ENCODE results near the gene PBX1.

PBX1 gene

DNA sequence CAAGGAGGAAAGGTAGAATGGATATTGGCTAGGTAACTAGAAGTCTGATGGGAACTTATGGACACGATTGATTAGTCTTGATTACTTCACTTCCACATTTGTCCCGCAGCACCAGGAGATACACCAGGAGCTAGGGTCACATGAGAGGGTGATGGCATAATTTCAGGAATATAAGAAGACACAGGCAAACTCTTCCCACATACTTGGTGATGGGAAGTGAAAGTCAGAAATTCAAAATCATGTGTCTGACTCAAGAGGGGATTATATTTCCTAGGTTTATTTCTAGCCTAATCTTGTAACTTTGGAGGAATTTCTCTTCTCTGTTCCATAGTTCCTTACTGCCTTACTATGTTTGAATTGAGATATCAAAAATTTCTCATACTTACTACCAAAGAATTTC is 185.0 kb downstream of the PBX1 start:
- FAIRE-seq: no peak
- no peak for DNase-seq (ENCODE audit: insufficient read length, low spot score)

DNA sequence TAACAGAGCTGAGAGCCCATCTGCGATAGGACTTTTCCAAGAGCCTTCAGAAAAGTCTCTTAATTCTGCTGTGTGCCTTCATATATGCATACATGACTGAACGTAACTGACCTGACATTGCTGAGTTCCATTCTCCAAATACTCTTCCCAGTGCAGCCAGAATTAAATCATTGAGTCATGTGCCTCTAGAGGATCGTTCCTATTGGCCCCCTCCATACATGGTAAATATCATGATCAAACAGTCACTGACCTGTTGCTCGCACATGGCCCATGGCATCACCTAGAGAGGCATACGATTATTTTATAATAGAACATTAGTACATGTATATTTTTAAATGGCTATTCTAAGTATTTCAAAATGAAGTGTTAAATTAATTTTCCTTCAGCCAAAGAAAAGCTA is 186.8 kb downstream of the PBX1 start:
- FAIRE-seq: no peak
- DNase-seq (ENCODE audit: insufficient read length, low spot score): no peak

DNA sequence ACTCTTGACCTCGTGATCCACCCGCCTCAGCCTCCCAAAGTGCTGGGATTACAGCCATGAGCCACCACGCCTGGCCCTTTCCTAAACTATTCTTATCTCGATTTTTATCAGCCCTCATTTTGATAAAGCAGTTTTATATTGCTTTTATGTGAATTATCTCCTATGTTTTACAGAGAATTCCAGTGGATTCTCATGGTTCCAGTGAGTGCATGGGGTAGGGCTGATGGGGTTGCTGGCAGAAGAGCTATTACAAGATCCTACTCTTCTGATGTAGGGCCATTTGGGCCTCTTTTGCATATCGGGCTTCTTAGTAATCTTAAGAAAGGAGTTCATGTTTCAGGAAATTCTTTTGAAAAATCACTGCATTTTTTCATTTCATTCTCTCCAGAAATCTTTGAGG is 187.6 kb downstream of the PBX1 start:
- no peak for DNase-seq (ENCODE audit: insufficient read length, low spot score)
- FAIRE-seq: no peak

DNA sequence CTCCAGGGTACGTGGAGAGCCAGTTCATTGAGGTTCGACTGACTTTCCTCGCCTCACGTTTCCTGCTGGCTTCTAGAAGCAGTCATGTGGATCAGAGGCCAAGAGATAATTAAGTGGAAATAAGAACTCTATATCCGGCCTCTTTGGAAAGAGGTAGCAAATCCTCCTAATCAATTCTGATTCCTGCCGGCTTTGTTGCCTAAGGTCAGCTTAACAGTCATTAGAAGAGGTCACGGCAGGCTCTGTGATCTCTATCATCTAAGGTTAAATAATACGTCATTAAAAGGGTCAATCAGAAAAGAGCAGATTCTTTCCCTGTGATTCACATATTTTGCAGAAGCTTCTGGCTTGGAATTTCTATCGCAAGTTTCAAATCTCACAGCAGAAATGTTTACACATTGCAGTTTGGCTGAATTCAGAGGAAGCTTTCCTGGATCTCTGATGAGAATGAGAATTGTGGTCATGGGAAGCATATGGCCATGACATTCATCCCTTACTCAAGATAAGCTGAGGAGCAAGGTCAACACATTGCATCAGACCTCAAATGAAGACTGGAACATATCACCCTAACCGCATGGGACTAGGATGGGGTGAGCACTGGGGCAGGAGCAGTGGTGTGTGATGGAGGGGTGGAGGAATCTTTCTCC is 189.4 kb downstream of the PBX1 start:
- FAIRE-seq (no peak), DNase-seq (ENCODE audit: insufficient read length, low spot score) (no peak)

DNA sequence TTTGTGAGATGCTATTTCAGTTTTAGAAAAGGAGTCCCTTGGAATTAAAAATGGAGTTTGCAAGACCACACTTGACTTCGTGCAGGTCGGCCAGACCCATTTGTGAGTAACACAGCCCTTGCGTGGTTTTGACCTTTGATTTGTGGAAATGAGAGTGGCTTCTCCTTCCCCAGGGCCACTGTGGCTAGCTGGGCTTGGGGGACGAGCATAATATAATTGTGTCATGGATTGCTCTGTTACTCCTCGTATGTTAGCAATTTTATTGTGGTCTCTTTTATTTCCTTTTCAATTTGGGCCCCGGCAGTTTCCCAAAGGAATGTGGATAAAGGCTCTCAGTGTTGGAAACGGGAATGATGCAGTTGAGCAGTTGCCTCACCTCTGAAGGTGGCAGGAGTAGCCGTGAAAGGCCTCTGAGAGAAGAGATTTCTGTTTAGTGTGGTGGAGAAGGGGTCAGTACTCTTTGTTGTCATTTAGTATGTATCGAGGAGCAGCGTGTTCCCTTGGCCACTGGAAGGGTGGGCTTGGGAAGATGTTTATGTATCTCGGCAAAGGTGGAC is 194.6 kb downstream of the PBX1 start:
- FAIRE-seq (no peak), DNase-seq (ENCODE audit: insufficient read length, low spot score) (no peak)

DNA sequence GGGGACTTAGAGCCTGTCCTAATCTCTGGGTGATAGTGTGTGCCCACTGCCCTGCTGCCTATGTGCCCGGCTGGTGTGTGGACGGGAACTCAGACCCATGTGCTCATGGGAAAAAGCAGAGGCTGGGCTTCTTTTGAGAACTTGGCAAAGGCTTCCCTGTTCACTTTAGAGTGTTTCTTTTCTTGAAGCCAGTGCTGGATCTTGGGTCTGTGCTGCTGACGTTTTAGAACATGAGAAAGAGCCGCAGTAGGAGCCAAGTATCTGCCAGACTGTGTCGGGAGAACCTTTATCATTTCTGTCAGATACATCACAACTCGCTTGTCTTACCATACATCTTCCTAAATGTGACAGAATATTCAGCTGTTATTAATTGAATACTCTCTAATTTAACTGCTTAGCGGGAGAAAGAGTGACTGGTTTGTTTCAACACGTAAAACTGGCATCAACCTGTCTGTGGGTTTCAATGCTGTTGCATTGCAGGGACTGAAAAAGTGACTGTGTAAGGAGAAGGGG is 195.2 kb downstream of the PBX1 start:
- DNase-seq (ENCODE audit: insufficient read length, low spot score) (no peak), FAIRE-seq (no peak)

DNA sequence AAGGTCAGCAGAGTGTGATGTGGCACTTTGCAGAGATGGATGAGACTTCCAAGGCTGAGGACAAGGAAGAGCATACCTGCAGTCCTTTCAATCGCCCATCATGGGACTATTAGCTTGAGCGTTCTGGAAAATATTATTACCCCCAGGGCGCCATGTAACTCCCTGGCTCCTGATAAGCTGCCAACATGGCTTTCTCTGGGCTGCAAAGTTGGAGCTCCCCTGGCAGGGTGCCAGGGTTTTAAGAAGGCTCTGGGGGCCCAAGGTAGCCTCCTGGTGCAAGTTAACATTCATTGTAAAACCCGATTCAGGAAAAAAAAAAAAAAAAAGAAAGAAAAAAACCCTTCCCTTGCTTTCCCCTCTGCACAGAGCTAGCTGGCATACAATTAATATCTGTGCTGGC is 196.7 kb downstream of the PBX1 start:
- FAIRE-seq: no peak
- no peak for DNase-seq (ENCODE audit: insufficient read length, low spot score)

DNA sequence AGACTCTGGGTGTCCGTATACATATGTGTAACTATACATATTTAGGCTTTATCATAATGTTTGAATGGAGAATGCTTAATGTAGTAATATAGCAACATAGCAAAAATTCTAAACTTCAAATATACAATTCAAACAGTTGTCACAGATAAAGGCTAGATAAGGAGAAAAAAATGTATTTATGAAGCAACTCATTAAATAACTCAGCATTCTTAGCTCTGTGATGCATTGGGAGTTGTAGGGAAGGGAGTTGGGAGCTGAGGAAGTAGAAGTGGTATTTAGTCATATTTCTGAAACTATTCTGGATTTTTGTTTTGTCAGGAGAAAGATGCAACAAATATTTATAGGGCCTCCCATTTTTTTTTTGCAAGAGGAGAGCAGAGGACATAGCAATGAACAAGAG is 197.8 kb downstream of the PBX1 start:
- FAIRE-seq (no peak), DNase-seq (ENCODE audit: insufficient read length, low spot score) (no peak)

DNA sequence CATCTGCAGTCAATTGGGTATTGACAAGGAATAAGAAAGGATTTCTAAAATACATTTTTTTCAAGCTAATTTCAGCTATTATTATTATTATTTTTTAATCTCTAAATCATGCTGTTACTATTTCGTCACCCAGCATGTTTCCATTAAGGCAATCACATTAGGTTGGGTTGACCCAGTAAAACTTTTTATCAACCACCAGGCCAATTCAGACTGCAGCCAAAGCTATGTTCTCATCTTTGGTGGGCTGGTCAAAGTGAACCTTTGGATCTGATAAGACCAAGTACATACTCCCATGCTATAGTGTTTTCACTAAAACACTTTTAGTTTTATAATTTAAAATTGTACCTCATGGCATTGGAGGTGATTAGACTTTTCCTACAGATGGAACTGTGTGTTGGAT is 198.6 kb downstream of the PBX1 start:
- no peak for FAIRE-seq
- DNase-seq (ENCODE audit: insufficient read length, low spot score): no peak

DNA sequence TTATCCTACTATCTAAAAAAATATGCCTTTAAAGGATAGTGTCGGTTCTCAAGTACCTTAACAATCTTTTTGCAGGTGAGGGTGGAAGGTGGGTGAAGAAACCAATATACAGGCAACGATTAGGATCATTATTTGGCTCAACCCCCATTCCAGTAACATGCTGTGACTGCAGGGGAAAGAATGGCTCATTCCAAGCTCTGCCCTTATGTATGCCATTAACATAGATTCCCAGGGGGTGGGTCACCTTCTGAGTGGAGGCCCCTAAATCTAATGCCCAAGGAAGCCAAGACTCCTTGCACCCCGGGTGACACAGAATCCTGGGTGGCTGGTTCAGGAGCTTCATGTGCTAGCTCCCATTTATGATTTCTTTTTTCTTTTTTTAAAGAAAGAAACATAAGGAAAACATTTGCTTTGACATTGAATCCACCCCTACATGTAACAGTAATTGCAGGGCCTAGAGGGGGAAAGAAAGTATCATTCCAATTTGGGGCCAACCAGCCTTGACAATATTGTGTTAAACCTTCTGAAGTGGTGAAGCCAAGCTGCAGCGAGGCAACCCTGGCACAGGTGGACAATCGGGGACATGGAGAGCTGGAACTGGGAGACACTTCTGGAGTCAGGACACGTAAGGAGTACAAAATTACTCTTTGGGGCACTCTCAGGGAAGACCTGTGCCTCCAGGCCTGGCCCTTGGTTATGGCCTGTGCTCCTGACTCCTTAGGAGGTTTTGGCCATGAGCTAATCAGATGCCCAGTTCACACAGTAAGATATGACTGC is 200.3 kb downstream of the PBX1 start:
- DNase-seq (ENCODE audit: insufficient read length, low spot score) (no peak), FAIRE-seq (no peak)

DNA sequence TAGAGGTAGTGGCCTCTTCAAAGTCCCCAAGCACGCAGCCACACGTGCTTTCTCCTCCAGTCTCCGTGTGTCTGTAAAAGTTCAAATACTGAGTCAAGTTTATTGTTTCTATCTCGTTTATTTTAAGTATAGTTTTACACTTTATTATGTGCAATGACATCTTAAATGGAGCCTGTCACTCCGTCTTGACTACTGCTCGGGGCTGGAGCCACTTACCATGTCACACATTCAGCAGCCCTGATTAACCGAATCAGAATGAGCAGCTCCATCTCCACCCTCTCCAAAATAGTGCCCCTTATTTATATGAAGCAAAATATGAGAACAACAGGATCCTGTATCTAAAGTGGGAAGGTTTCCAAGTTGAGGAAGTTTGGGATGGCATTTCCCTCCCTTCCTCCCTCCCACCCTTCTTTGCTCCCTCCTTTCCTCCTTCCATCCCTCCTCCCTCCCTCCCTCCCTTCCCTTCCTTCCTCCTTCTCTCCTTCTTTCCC is 201.0 kb downstream of the PBX1 start:
- FAIRE-seq: no peak
- no peak for DNase-seq (ENCODE audit: insufficient read length, low spot score)

DNA sequence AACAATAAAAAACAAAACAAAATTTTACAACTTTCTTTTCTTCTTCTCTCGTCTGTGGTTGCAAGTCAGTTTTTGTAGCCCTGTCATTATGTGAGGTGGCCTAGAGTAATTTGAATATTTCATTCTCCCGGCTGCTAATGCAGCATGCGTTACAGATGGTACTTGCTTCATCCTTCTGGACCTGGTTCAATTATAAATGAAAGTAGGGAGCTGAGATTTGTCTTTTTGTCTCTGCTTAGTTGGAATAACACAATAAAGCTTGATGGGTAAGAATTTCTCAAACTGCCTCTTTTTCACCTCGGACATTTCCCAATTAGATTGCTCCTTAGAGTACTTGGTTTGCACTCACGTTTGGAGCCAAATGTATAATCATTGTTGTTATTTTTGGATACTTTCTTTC is 201.6 kb downstream of the PBX1 start:
- no peak for FAIRE-seq
- no peak for DNase-seq (ENCODE audit: insufficient read length, low spot score)

DNA sequence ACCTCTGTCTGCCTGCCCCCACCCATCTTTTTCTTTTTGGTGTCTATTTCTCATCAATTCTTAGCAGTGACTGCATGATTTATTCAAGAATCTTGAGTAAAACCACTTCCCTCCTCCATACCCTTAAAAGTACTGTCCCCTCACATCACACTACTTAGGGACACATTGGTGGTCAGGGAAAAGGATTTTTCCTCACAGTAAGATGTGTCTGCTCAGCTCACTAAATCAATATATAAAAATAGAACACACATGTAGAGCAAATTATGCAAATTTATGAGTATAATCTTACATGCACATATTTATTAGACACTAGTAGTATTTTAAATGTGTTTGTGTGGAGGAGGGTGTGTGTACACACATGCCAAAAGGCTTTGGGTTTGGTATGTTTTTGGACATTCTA is 202.0 kb downstream of the PBX1 start:
- FAIRE-seq: no peak

DNA sequence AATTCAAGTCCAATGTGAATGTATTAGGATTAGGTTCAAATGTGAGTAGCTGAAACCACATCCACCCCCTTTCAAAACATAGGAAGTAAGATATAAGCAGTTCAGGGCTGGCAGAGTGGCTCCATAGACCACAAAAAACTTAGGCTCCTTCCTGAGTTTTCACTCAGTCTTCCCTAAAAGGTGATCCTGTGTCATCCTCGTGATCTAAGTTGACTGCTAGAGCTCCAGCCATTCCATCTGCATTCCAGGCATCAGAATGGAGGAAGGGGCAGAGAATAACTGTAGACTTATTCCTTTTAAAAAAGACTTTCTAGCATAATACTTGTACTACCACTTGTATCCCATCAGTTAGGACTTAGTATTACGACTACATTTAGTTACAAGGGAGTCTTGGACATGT is 204.1 kb downstream of the PBX1 start:
- FAIRE-seq (no peak), DNase-seq (ENCODE audit: insufficient read length, low spot score) (no peak)

More for the DNA sequence above, 202.0 kb downstream of the PBX1 start:
- no peak for DNase-seq (ENCODE audit: insufficient read length, low spot score)

DNA sequence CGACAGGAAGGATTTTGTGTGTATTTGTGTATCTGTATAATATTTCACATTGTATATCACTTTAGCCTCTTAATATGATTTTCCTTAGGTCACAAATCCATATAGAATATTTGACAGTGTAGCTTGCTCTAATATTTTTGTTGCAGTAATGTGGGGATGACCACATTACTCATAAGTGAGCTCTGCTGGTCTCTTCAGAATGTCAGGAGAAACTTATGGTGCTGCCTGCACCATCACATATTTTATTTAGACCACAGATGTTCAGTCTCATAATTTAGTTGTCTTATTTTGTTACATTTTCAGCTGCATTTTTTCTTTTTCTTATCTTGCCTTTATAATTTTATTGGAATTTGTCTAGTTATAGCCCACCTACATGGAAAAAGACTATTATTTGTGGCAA is 205.3 kb downstream of the PBX1 start:
- DNase-seq (ENCODE audit: insufficient read length, low spot score): no peak
- no peak for FAIRE-seq

DNA sequence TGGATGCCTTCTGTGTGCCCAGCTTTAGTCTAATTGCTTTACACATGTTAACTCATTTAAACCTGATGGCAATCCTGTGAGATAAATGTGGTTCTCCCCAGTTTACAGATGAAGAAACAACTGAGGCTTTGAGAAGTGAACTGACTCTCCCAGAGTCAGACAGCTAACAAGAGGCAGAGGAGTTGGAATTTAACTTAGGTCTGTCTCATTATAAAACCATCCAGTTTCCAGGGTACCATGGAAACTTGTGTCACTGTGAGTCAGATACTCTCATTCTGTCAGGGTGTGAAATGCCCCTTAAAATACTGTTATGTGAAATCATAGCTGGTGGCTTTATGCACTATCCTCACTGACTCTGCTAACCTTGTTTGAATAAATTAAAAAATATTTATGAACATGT is 206.6 kb downstream of the PBX1 start:
- no peak for DNase-seq (ENCODE audit: insufficient read length, low spot score)
- no peak for FAIRE-seq

DNA sequence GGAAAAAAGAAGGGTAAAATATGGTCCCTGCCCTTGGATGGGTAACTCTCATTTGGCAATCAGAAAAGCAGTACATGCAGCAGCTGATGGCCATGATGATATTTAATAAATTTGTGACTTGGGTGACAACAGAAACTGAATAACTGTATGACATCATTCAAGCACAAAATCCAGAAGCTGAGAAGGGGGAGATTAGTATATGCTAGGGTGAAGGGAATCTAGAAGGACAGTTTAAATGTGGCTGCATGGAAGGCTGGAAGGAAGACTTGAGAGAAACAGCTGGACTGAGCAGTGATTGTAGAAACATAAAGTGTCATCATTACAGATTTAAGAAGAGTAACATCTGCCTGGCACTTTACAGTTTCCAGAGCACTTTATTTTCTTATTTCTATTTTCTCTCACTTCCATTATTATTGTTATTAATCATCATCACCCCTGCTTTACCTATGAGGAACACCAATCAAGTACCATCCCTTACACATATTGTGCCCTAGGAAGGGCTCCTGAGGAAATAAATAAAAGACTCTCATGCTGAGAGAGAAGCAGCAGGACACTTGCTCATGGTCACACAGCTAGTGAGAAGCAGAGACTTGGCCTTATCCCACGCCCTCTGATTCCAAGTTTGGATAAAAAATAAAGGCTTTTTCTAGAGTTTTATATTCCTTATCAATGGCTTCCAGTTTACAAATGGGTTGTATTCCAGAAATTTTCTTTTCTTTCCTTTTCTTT is 207.2 kb downstream of the PBX1 start:
- DNase-seq (ENCODE audit: insufficient read length, low spot score) (no peak), FAIRE-seq (no peak)

DNA sequence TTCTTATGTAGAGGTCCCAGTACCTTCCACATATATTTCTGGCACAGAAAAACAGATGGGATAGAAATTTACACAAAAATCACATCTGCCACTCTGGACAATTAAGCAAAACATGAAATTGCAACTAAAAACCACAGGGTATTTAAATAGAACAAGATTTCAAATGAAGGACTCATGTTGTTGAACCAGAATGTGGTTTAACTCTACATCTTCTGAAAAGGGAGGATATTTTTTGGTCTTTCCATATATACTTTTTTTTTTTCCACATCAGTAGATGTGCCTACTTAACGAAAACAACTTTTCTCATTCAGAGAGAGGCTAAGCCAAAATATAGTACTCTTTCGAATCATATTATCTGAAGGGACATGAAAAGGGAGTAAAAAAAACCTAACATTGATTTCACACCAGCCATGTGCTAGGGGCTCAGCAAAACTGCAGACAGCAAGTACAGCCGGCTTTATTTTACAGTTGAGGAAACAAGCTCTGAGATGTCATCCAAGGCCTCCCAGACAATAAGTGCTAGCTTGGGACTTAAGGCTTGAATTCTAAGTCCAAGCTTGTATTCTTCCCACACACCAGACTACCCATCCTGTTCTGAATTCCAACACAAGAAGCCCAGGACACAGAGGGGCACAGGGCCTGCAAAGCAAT is 208.9 kb downstream of the PBX1 start:
- DNase-seq (ENCODE audit: insufficient read length, low spot score) (no peak), FAIRE-seq (no peak)

DNA sequence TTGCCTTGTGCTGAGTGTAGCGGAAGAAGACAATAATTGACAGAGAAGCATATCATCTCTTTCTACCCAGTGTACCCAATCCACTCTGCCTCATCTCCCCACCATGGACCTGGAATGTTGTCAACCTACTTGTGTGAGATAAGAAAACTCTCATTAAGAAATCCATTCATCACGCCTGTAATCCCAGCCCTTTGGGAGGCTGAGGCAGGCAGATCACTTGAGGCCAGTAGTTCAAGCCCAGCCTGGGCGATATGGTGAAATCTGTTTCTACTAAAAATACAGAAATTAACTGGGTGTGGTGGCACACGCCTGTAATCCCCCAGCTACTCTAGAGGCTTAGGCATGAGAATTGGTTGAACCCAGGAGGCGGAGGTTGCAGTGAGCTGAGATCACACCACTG is 209.6 kb downstream of the PBX1 start:
- DNase-seq (ENCODE audit: insufficient read length, low spot score) (no peak), FAIRE-seq (no peak)

DNA sequence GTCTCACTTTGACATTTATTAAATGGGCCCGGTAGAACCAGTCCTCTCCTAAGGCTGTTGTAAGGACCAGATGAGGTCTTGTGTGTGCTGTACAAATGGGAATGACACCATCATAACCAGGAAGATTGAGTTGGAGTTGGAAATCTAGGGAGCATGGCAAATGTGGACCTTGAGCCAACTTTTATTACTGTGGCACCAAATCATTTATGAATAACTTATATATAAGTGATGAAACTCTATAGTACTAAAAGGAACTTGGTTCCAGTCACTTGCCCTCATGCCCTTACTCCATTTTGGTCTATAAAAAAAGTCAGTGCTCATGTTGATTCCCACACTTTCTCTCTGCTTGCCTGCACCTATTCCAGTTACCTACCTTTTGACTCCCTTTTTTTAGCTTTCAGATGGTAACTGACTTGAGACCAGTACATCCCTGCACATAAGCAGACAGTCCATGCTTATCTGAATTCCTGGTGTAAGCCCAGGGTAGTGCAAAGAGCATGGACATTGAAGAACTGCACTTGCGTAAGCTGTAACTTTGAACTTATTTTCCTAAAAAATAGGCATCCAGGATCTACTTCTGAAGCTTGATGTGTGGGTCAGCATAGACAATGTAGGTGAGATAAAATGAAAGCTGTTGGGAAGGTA is 210.6 kb downstream of the PBX1 start:
- FAIRE-seq: no peak
- DNase-seq (ENCODE audit: insufficient read length, low spot score): no peak
